CD4-positive, alpha-beta T cell (primary cell): ENCODE results near the gene CREB1. TPM values are rescaled to one million over a fixed set of nuclear protein-coding genes. Genes with fewer than 3 reads are reported as not detected.

Source experiments
- ATAC-seq: fragments of 200-7000 bp; cut with Tn5 transposase; one replicate; pipeline ENCODE4 v1.10.0; 2022; ENCODE audit warnings: mild to moderate bottlenecking; ENCODE audit not compliant: poor library complexity
- CTCF ChIA-PET: fragments of 350-600 bp; sonication (Branson Sonifier 250); formaldehyde crosslinking; loops from one replicate; lab custom pipeline; 2021; ENCODE audit warnings: antibody characterized with exemption, inconsistent platforms; lab: Charles Lee
- POLR2A ChIA-PET: fragments of 350-600 bp; sonication (Branson Sonifier 250); formaldehyde crosslinking; loops from one replicate; lab custom pipeline; 2021; ENCODE audit warnings: antibody characterized with exemption, inconsistent platforms; lab: Charles Lee
- DNase-seq, 14 experiments: peaks; one replicate each; pipeline ENCODE4 v3.0.0-alpha.2; 2013 to 2020; ENCODE audit warnings: mixed read lengths in 2 of 14
- H3K27ac ChIP-seq, 2 donors: one replicate each; pipeline versions ENCODE4 v1.5.1 to v1.7.0; 2013; ENCODE audit warnings: low read length in 2 of 2, low read depth in 1 of 2, mild to moderate bottlenecking in 1 of 2
- H3K27me3 ChIP-seq, 2 experiments: 1 replicate in 1 of 2; 2 replicates in 1 of 2; pipeline versions ENCODE4 v1.6.1 to v1.7.0; 2013; ENCODE audit warnings: low read length in 2 of 2, control low read depth in 1 of 2, mild to moderate bottlenecking in 1 of 2, moderate library complexity in 1 of 2; ENCODE audit not compliant: insufficient read depth in 2 of 2, control insufficient read depth in 1 of 2
- H3K36me3 ChIP-seq: one replicate; pipeline ENCODE4 v1.6.1; 2013; ENCODE audit warnings: low read length, control low read depth; ENCODE audit not compliant: insufficient read depth
- H3K4me1 ChIP-seq: one replicate; pipeline ENCODE4 v1.6.1; 2013; ENCODE audit warnings: low read length, control low read depth; ENCODE audit not compliant: insufficient read depth
- H3K4me3 ChIP-seq: one replicate; pipeline ENCODE4 v1.5.1; 2013; ENCODE audit warnings: mild to moderate bottlenecking, low read length, moderate library complexity
- H3K9me3 ChIP-seq, 2 experiments: 1 replicate in 1 of 2; 2 replicates in 1 of 2; pipeline versions ENCODE4 v1.6.1 to v1.7.0; 2013; ENCODE audit warnings: low read length in 2 of 2, mild to moderate bottlenecking in 2 of 2, control low read depth in 1 of 2, moderate library complexity in 1 of 2; ENCODE audit not compliant: control insufficient read depth in 1 of 2, insufficient read depth in 1 of 2
- H3K27ac Mint-ChIP-seq: one replicate; pipeline ENCODE4 v1.8.0; 2020; ENCODE audit warnings: mixed read lengths
- H3K27me3 Mint-ChIP-seq: one replicate; pipeline ENCODE4 v1.8.0; 2021; ENCODE audit warnings: mixed read lengths
- H3K36me3 Mint-ChIP-seq: one replicate; pipeline ENCODE4 v1.8.0; 2021; ENCODE audit warnings: low read depth, mixed read lengths
- H3K4me1 Mint-ChIP-seq: one replicate; pipeline ENCODE4 v1.8.0; 2021; ENCODE audit warnings: low read depth, mixed read lengths
- H3K4me3 Mint-ChIP-seq: one replicate; pipeline ENCODE4 v1.8.0; 2020; ENCODE audit warnings: mild to moderate bottlenecking, mixed read lengths
- H3K9me3 Mint-ChIP-seq: one replicate; pipeline ENCODE4 v1.8.0; 2020; ENCODE audit warnings: mixed read lengths
- CTCF ChIP-seq: fragments of 200-600 bp; IDR thresholded peaks from one replicate; pipeline ENCODE4 v1.8.0; 2022; ENCODE audit warnings: antibody characterized with exemption, mild to moderate bottlenecking
- intact Hi-C, 2 experiments: fragments of 100-400 bp; cut with DNase I in 1 of 2; cut with micrococcal nuclease in 1 of 2; formaldehyde crosslinking; loops; one replicate each; pipeline versions ENCODE4 v1.15.1 to v1.9.0; 2023 to 2025; cut with DNase I, micrococcal nuclease
- total RNA-seq, 174 experiments: library from RNA in 2 of 174; stranded (reverse) in 2 of 174; gene quantifications; one replicate each; pipeline ENCODE4 v1.2.3 and lab custom pipeline; 2021 to 2026

Gene CREB1
- total RNA-seq, 2 experiments from 2014 or later = 62.5 to 67.1 TPM

GRCh38 chr2:207482630-207483029 is 47.1 kb upstream of the CREB1 start:
- intact Hi-C loops = loop anchor here (2.0 to 5.0 kb wide), 2 partner anchors 44 to 45 kb away; partner anchors contain the start of gene CREB1 (in 1 of the 2)
- TF ChIP-seq CTCF = no peak
- Histone ChIP-seq H3K4me3 (no peak overlapping the region), H3K27me3 (no peaks in the 10 kb centered on the region), H3K4me1 (peaks cover 9% of the 10 kb centered on the region), H3K27ac (no peak overlapping the region), H3K36me3 (no peaks in the 10 kb centered on the region), H3K9me3 (no peaks in the 10 kb centered on the region)
- POLR2A ChIA-PET = no interaction called here
- H3K27me3 Mint-ChIP-seq = no peaks in the 10 kb centered on the region
- no peaks in the 10 kb centered on the region for H3K9me3 Mint-ChIP-seq
- CTCF ChIA-PET = no interaction called here
- H3K4me3 Mint-ChIP-seq = no peak overlapping the region
- no peak for DNase-seq
- peaks cover 52% of the 10 kb centered on the region for H3K4me1 Mint-ChIP-seq
- ATAC-seq = no peak
- no peaks in the 10 kb centered on the region for H3K36me3 Mint-ChIP-seq
- peak overlapping the region; percentile 55 for H3K27ac Mint-ChIP-seq

GRCh38 chr2:207483066-207483465 is 46.7 kb upstream of the CREB1 start:
- H3K36me3 Mint-ChIP-seq = no peaks in the 10 kb centered on the region
- CTCF ChIA-PET = no interaction called here

GRCh38 chr2:207483477-207483876 is 46.3 kb upstream of the CREB1 start:
- no peak for DNase-seq
- Mint-ChIP-seq H3K9me3 (no peaks in the 10 kb centered on the region), H3K36me3 (no peaks in the 10 kb centered on the region), H3K27ac (no peak overlapping the region), H3K4me1 (peaks cover 50% of the 10 kb centered on the region), H3K27me3 (no peaks in the 10 kb centered on the region), H3K4me3 (no peak overlapping the region)
- Histone ChIP-seq H3K4me3 (no peak overlapping the region), H3K27me3 (no peaks in the 10 kb centered on the region), H3K36me3 (no peaks in the 10 kb centered on the region), H3K9me3 (no peaks in the 10 kb centered on the region), H3K27ac (no peak overlapping the region), H3K4me1 (peaks cover 8% of the 10 kb centered on the region)
- CTCF ChIA-PET = no interaction called here
- intact Hi-C loops = loop anchor here (2.0 to 5.0 kb wide), 2 partner anchors 43 to 44 kb away; partner anchors contain the start of gene CREB1 (in 1 of the 2)
- no peak for TF ChIP-seq CTCF
- no peak for ATAC-seq
- POLR2A ChIA-PET = no interaction called here

More at GRCh38 chr2:207483066-207483465, 46.7 kb upstream of the CREB1 start:
- DNase-seq (no peak), ATAC-seq (no peak)
- no peaks in the 10 kb centered on the region for H3K36me3 ChIP-seq
- H3K4me3 ChIP-seq = no peak overlapping the region
- no peak overlapping the region for H3K4me3 Mint-ChIP-seq
- no peak overlapping the region for H3K27ac ChIP-seq
- peaks cover 52% of the 10 kb centered on the region for H3K4me1 Mint-ChIP-seq
- H3K27ac Mint-ChIP-seq = no peak overlapping the region
- intact Hi-C loops = loop anchor here (2.0 to 5.0 kb wide), 2 partner anchors 44 kb away; partner anchors contain the start of gene CREB1 (in 1 of the 2)
- H3K27me3 ChIP-seq = no peaks in the 10 kb centered on the region
- no peaks in the 10 kb centered on the region for H3K9me3 Mint-ChIP-seq
- H3K27me3 Mint-ChIP-seq = no peaks in the 10 kb centered on the region
- H3K9me3 ChIP-seq = no peaks in the 10 kb centered on the region
- POLR2A ChIA-PET = no interaction called here
- TF ChIP-seq CTCF = no peak
- peaks cover 9% of the 10 kb centered on the region for H3K4me1 ChIP-seq
